Breast epithelium (tissue), 4 donors: ENCODE data around the gene WNK4. TPM values are rescaled to one million over a fixed set of nuclear protein-coding genes. Genes with fewer than 3 reads are reported as not detected.

Source experiments
- DNase-seq, 2 donors: peaks; one replicate each; pipeline ENCODE4 v3.0.0-alpha.2; 2019; ENCODE audit warnings: low spot score in 2 of 2
- H3K27ac ChIP-seq, 2 donors: fragments of 200-600 bp; sonication (generic) in 1 of 2; one replicate each; pipeline ENCODE4 v1.5.1; 2016 to 2019; ENCODE audit warnings: mild to moderate bottlenecking in 1 of 2
- H3K27me3 ChIP-seq, 2 donors: fragments of 200-600 bp; sonication (generic) in 1 of 2; one replicate each; pipeline versions ENCODE4 v1.5.1 to v1.6.0; 2017 to 2019; ENCODE audit warnings: control low read depth in 1 of 2, mild to moderate bottlenecking in 1 of 2
- H3K36me3 ChIP-seq: fragments of 200-600 bp; one replicate; pipeline ENCODE4 v1.5.1; 2019
- H3K4me1 ChIP-seq, 2 donors: fragments of 200-600 bp; sonication (generic); one replicate each; pipeline ENCODE4 v1.5.1; 2016 to 2019; ENCODE audit warnings: control low read depth in 1 of 2
- H3K4me3 ChIP-seq, 3 donors: fragments of 200-600 bp; sonication (generic); 1 replicate in 2 of 3; 2 replicates in 1 of 3; pipeline ENCODE4 v1.5.1; 2016 to 2019; ENCODE audit warnings: mild to moderate bottlenecking in 3 of 3, moderate library complexity in 2 of 3
- H3K9me3 ChIP-seq, 2 donors: fragments of 200-600 bp; sonication (generic) in 1 of 2; one replicate each; pipeline ENCODE4 v1.5.1; 2016 to 2019; ENCODE audit warnings: control low read depth in 1 of 2
- POLR2A ChIP-seq: fragments of 450-650 bp; IDR thresholded peaks from one replicate; pipeline ENCODE4 v1.6.1; 2016; ENCODE audit warnings: antibody characterized with exemption, mild to moderate bottlenecking, moderate library complexity
- POLR2AphosphoS5 ChIP-seq, 3 donors: sonication (generic); formaldehyde crosslinking; IDR thresholded peaks; one replicate each; pipeline ENCODE4 v1.6.1; 2017; ENCODE audit warnings: antibody characterized with exemption in 3 of 3
- intact Hi-C: fragments of 100-400 bp; cut with DNase I; formaldehyde crosslinking; loops from one replicate; pipeline ENCODE4 v1.15.1; 2023; ENCODE audit warnings: low total_unique reads
- total RNA-seq, 3 donors: library from RNA; depleted of rRNA; stranded (reverse); fragments of >200 nt; gene quantifications; one replicate each; pipeline ENCODE4 v1.1.0, GENCODE V29; 2016
- TF ChIP-seq, protein P1 (sequence below), 3 donors: fragments of 450-650 bp; IDR thresholded peaks; one replicate each; pipeline ENCODE4 v1.5.1; 2016 to 2017; ENCODE audit warnings: antibody characterized with exemption in 3 of 3, mild to moderate bottlenecking in 3 of 3, moderate library complexity in 3 of 3

The WNK4 gene
- total RNA-seq, 3 donors from 2014 or later: 0.16 to 4.1 (median 0.66) TPM

DNA sequence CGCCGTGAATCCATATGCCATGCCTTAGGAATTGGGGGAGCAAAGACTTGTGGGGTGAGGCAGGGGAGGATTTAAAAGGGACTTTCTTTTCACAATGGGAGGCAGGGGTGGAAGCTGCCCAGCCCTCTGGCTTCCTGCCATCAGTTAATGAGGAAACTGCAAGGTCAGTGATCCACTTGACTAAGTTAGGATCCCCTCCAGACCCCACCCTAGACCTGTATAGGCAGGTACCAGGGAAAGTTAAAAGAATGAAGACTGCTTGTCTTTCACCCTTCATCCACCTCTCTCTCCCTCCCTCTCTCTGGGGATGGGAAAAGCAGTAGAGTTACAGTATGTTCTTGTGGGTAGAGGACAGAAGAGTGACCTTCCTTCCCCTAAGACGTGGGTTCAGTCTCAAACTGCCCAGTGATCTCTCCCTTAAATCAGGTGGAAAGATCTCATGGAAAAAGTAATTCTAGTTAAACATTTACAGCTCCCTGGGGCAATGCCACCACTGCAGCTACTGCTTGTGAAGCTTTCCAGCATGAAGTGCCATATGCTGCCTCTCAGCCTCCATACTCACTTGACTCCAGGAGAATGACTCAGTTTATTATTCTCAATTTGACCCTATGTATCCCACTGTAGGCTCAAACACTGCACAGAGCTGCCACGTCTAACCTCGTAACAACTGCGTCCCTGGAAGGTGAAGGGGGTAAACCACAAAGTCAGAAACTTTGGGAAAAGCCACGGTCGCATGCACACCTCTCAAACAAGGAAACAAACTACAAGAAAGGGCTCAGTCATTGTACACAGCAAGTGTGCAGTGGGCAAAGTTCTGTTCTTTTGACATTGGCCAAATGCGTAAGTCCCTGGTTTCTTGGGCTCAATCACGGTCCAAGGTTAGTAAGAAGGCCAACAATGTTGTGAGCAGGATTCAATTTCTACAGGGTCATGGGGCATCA is 16.9 kb downstream of the WNK4 start:
- Histone ChIP-seq H3K4me1 (peaks cover 4 to 12% of the 10 kb centered on the region in 2 donors), H3K4me3 (peak overlapping the region; percentile 71 to 88 (median 75)), H3K27ac (peak overlapping the region; percentile 81), H3K36me3 (no peaks in the 10 kb centered on the region), H3K9me3 (no peaks in the 10 kb centered on the region), H3K27me3 (no peaks in the 10 kb centered on the region)
- TF ChIP-seq POLR2A: no peak
- no peak for TF ChIP-seq POLR2AphosphoS5 (IDR thresholded peaks at IDR 0.05)
- TF ChIP-seq, protein P1, sequence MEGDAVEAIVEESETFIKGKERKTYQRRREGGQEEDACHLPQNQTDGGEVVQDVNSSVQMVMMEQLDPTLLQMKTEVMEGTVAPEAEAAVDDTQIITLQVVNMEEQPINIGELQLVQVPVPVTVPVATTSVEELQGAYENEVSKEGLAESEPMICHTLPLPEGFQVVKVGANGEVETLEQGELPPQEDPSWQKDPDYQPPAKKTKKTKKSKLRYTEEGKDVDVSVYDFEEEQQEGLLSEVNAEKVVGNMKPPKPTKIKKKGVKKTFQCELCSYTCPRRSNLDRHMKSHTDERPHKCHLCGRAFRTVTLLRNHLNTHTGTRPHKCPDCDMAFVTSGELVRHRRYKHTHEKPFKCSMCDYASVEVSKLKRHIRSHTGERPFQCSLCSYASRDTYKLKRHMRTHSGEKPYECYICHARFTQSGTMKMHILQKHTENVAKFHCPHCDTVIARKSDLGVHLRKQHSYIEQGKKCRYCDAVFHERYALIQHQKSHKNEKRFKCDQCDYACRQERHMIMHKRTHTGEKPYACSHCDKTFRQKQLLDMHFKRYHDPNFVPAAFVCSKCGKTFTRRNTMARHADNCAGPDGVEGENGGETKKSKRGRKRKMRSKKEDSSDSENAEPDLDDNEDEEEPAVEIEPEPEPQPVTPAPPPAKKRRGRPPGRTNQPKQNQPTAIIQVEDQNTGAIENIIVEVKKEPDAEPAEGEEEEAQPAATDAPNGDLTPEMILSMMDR (IDR thresholded peaks at IDR 0.05): no peak
- DNase-seq: no peak
- intact Hi-C loops: no loop called here

DNA sequence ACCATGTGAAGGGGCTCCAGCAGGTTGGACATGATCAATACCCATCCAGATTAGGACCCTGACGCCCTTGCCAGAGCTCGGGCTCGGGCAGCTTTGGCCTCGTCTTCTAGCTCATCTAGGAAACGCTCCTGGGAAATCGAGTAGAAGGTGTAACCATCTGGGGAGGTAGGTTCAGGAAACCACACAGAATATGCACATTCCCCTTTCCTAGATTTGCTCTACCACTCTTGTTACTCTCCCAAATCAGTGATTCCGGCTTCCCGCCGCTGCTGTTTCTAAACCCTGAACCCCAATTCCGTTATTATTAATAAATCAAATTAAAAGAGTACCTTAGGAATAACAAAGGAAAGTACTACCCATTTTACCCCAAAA is 17.6 kb downstream of the WNK4 start:
- Histone ChIP-seq H3K27ac (peak overlapping the region; percentile 81), H3K4me3 (peak overlapping the region; percentile 71 to 88 (median 75)), H3K9me3 (no peaks in the 10 kb centered on the region), H3K4me1 (peaks cover 4 to 12% of the 10 kb centered on the region in 2 donors), H3K27me3 (no peaks in the 10 kb centered on the region), H3K36me3 (no peaks in the 10 kb centered on the region)
- TF ChIP-seq, protein P1 (IDR thresholded peaks at IDR 0.05): no peak
- TF ChIP-seq POLR2AphosphoS5 (IDR thresholded peaks at IDR 0.05): no peak
- TF ChIP-seq POLR2A: no peak
- DNase-seq: no peak
- intact Hi-C loops: no loop called here

DNA sequence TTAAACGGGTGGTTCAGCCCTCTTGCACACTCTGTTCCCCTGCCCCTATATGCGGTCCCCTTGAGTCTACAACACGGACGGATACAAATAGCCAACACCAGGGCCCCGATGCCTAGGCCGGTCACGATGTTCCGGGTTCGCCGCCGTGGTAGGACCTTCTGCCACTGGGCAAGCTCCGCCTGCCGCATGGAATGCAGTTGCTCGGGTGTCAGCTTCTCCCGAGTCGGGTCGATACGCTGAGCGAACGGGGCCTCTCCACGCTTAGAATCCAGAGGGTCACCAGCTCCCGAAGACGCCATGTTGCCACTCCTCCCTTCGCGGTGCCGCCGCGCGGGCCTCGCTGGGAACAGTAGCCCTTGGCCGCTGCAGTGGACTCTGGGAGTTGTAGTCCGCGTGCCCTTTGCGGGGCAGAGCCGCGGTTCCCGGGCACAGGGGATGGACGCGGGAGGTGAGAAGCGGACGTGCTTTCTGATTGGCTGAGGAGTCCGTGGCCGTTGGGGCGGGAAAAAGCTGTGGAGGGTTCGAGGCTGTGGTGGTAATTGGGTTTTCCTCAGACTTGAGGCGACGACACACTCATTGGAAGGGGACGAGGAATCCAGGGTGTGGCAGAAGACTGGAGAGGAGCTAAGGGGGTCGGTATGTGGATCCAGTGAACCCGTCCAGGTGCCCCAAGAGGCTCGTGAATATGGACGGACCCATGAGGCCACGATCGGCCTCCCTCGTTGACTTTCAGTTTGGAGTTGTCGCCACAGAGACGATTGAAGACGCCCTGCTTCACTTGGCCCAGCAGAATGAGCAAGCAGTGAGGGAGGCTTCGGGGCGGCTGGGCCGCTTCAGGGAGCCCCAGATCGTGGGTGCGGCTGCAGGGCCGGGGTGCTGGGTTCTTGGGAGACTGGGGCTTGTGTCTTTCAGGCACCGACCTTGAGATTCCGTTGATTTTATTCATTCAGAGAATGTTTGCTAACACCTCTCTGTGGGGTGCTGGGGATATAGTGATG is 18.3 kb downstream of the WNK4 start, which contains the start of the genes CNTD1 and COA3:
Gene CNTD1, plus strand, starts transcription at position 479 of the 998 bp plus-strand sequence. Its CDS starts 207 bp downstream, at position 686.
Gene COA3, minus strand, starts transcription at position 322 of the 998 bp plus-strand sequence. Its CDS starts 23 bp downstream, at position 299.
- peak within 1 kb of the TSS; percentile 81 for H3K27ac ChIP-seq
- H3K4me3 ChIP-seq: peak within 1 kb of the TSS; percentile 71 to 88 (median 75)
- H3K27me3 ChIP-seq: no peaks in the 10 kb centered on the region
- no peaks in the 10 kb centered on the region for H3K9me3 ChIP-seq
- TF ChIP-seq POLR2A: no peak
- TF ChIP-seq, protein P1 (IDR thresholded peaks at IDR 0.05): no peak
- peak; percentile 38 to 61 (median 48) for TF ChIP-seq POLR2AphosphoS5 (IDR thresholded peaks at IDR 0.05)
- intact Hi-C loops: no loop called here
- peak; percentile 63 to 79 for DNase-seq
- H3K4me1 ChIP-seq: peaks cover 4 to 12% of the 10 kb centered on the region in 2 donors
- no peaks in the 10 kb centered on the region for H3K36me3 ChIP-seq

DNA sequence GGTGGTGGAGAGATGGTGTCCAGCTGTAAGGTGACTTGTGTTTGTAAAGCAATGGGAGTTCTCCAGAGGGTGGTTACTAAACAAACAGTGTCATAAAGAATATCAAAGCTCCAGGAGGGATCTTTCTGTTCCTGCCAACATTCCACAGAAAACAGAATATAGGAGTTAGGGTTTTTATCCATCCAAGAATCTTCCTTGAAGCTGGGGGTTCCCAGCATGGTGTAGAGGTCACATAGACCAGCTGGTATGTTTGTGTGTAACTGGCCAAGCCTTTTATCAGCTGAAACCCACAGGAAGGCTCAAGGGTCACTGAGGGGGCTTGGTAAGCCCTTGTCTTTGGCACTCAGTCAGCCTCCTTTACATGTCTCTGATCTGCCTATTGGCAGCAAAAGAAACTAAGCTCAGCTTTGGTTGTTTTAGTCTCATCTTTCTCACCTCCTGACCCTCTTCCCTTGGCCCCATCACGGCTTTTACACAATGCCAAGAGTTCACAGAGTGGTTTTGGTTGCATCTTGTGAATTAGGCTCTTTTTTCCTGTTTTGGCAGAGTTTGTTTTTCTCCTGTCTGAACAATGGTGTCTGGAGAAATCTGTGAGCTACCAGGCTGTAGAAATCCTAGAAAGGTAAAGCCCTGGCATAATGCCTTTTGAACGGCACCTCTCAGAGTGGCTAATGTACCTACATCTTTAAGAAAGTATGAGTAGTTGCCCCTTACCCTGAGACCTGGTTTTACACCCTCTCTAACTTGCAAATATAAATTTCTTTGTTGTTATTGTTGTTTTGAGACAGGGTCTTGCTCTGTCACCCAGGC is 22.9 kb downstream of the WNK4 start:
- no peak for DNase-seq
- Histone ChIP-seq H3K27me3 (no peaks in the 10 kb centered on the region), H3K36me3 (no peaks in the 10 kb centered on the region), H3K4me3 (no peak overlapping the region), H3K4me1 (no peaks in the 10 kb centered on the region), H3K27ac (peak overlapping the region; percentile 83 to 85), H3K9me3 (no peaks in the 10 kb centered on the region)
- no peak for TF ChIP-seq POLR2A
- TF ChIP-seq, protein P1 (IDR thresholded peaks at IDR 0.05): no peak
- TF ChIP-seq POLR2AphosphoS5 (IDR thresholded peaks at IDR 0.05): no peak
- intact Hi-C loops: no loop called here
